H1 (cell line): ENCODE results near the gene POPDC2. TPM values are rescaled to one million over a fixed set of nuclear protein-coding genes. Genes with fewer than 3 reads are reported as not detected.

ENCODE experiments used
- CBX5 ChIP-seq: fragments of 300-800, 300-1000 bp; sonication (generic); IDR thresholded peaks from 2 replicates; pipeline ENCODE4 v1.7.1; 2016; ENCODE audit warnings: antibody characterized with exemption, low read length, low read depth
- CTBP2 ChIP-seq: IDR thresholded peaks from 2 replicates; pipeline ENCODE4 v1.7.0; 2011; ENCODE audit warnings: borderline replicate concordance, mild to moderate bottlenecking, moderate library complexity, mixed read lengths, low read length; ENCODE audit not compliant: insufficient read depth, insufficient read length
- RNF2 ChIP-seq: fragments of 200-900, 300-1000 bp; sonication (generic); IDR thresholded peaks from 2 replicates; pipeline ENCODE4 v1.7.1; 2016; ENCODE audit warnings: borderline replicate concordance, low read depth, mild to moderate bottlenecking, antibody characterized with exemption, low read length; ENCODE audit not compliant: poor library complexity, severe bottlenecking; ENCODE audit errors: missing control alignments
- SAP30 ChIP-seq: fragments of 300-600 bp; sonication (generic); IDR thresholded peaks from 2 replicates; pipeline ENCODE4 v1.7.1; 2012; ENCODE audit warnings: low read length, moderate library complexity, mild to moderate bottlenecking, inconsistent platforms; ENCODE audit not compliant: insufficient read depth, insufficient replicate concordance
- polyA plus RNA-seq, 7 experiments: library from polyadenylated mRNA; depleted of rRNA in 3 of 7; stranded (reverse) in 5 of 7; unstranded in 2 of 7; fragments of >200 nt in 5 of 7; fragments of 200-250 nt in 2 of 7; gene quantifications; 1 replicate in 5 of 7; 2 replicates in 1 of 7; 4 replicates in 1 of 7; pipeline versions ENCODE4 v1.2.1 to v1.2.3, GENCODE V29; 2011 to 2013; ENCODE audit warnings: missing spikeins in 2 of 7, mixed read lengths in 2 of 7
- total RNA-seq: library from RNA; stranded (reverse); fragmentation: NEBNext Ultra II Directional; extraction: Animal tissue kit (Norgen Biotek cat#: 25700); gene quantifications from 2 replicates; pipeline ENCODE4 v1.2.1, GENCODE V29; 2021

POPDC2 gene
- total and polyA plus RNA-seq, 2 of the 8 experiments (the other 6 are each of a cell fraction or from before 2014, with no cell fraction given) = 0.65 to 1.1 TPM

DNA sequence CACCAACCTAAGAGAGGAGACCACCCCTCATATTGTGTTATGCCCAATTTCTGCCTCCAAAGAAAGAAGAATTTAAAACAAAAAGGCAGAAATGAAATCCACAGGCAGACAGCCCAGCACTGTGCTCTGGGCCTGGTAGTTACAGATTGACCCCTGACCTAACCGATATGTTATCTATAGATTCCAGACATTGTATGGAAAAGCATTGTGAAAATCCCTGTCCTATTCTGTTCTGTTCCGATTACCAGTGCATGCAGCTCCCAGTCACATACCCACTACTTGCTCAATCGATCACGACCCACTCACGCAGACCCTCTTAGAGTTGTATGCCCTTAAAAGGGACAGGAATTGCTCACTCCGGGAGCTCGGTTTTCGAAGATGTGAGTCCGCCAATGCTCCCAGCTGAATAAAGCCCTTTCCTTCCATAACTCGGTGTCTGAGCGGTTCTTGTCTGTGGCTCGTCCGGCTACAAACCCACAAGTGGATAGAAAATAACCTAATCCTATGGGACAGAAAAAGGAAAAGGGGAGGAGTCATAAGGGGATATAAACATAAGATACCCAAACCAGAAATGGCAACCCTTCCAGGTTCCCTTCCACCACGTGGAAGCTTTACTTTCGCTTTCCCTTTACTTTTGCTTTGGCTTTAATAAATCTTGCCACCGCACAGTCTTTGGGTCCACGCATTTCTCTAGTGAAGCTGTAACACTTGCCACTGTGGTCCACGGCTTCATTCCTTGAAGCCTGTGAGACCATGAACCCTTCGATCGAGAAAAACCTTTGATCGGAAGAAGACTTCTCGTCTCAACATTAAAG is 40.7 kb upstream of the POPDC2 start (continued):
- no peak for TF ChIP-seq CBX5
- no peak for TF ChIP-seq SAP30
- no peak for TF ChIP-seq RNF2
- no peak for TF ChIP-seq CTBP2
